NCI-H1930 (cell line): ENCODE results near the gene GOLGA3.
"Not testable (repeated sequence)": the region's sequence is repeated elsewhere in the genome, so short reads cannot be mapped to it uniquely, and the experiment has no call there.

ENCODE experiments used
- DNase-seq, 2 experiments: peaks; one replicate each; lab custom pipeline; 2025; lab: John Stamatoyannopoulos, UW

The GOLGA3 gene

DNA sequence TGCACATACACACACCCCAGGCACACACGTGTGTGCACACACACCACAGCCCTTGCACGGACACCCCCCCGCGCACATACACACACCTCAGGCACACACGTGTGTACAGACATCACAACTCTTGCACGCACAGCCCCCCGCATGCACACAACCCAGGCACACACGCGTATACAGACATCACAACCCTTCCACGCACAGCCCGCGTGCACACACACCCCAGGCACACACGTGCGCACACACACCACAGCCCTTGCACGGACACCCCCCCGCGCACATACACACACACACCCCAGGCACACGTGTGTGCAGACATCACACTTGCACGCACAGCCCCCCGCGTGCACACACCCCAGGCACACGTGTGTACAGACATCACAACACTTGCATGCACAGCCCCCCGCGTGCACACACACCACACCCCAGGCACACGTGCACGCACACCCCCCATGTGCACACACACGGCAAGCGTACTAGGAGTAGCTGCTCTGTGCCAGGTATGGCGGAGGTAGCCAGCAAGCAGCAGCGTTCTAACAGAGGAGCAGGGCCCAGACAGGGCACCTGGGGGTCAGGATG, 48.8 kb downstream of the GOLGA3 start:
- DNase-seq, result no peak

GRCh38 chr12:132777614-132778013, 51.1 kb downstream of the GOLGA3 start:
- DNase-seq, result no peak

- no peak for DNase-seq
Observed at GRCh38 chr12:132776816-132777568, 51.7 kb downstream of the GOLGA3 start.

DNA sequence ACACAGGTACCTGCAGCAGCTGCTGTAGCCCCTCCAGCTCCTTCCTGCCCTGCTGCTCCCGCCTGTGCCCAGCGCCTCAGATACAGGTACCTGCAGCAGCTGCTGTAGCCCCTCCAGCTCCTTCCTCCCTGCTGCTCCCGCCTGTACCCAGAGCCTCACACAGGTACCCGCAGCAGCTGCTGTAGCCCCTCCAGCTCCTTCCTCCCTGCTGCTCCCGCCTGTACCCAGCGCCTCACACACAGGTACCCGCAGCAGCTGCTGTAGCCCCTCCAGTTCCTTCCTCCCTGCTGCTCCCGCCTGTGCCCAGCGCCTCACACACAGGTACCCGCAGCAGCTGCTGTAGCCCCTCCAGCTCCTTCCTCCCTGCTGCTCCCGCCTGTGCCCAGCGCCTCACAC, 52.4 kb downstream of the GOLGA3 start:
- DNase-seq, result not testable (repeated sequence)

- DNase-seq, result no peak
Observed at GRCh38 chr12:132775502-132776229, 53.0 kb downstream of the GOLGA3 start.

DNA sequence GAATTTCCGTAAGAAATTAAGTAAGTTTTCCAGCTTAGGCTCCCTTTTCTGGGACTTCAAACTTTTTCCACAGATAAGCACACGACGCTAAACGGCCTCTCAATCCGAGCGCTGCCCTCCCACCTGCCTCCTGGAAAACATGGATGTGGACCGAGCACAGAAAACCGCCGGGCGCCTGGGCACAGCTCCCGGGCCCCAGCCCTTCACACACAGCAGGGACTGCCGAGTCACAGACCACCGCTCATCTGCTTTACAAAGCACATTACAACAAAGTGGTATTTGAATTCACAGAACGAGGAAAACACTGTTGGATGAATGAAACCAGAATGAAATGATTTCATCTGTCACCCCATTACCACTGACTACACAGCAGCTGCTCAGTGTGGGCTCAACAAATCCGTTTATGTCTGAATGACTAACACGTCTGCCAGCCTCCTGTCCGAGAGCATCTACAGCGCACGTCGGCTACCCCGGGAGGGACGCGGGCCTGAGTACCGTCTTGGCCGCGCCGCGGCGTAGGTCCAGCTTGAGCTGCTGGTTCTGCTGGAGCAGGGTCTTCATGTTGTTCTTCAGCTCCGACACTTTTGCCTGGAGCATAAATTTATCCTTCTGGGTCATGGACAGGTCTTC, 53.9 kb downstream of the GOLGA3 start:
- DNase-seq, result no peak

DNA sequence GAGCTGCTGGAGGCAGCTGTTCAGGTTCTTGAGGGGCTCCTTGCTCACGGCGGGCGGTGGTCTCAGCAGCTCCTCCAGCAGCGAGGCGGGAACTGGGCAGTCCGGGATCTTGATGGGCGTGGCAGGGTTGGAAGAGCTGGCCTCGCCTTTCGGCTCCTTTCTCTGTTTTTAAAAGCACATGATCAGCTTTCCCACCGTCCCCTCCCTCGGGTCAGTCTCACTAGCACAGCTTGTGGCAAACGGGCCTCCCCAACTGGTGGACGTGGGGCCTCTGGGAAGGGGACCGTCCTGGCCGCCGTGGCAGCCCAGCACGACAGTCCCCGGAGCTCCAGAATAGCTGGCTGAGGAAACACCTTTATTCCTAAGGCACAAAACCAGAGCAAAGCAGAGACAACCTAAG, 54.5 kb downstream of the GOLGA3 start:
- no peak for DNase-seq

DNA sequence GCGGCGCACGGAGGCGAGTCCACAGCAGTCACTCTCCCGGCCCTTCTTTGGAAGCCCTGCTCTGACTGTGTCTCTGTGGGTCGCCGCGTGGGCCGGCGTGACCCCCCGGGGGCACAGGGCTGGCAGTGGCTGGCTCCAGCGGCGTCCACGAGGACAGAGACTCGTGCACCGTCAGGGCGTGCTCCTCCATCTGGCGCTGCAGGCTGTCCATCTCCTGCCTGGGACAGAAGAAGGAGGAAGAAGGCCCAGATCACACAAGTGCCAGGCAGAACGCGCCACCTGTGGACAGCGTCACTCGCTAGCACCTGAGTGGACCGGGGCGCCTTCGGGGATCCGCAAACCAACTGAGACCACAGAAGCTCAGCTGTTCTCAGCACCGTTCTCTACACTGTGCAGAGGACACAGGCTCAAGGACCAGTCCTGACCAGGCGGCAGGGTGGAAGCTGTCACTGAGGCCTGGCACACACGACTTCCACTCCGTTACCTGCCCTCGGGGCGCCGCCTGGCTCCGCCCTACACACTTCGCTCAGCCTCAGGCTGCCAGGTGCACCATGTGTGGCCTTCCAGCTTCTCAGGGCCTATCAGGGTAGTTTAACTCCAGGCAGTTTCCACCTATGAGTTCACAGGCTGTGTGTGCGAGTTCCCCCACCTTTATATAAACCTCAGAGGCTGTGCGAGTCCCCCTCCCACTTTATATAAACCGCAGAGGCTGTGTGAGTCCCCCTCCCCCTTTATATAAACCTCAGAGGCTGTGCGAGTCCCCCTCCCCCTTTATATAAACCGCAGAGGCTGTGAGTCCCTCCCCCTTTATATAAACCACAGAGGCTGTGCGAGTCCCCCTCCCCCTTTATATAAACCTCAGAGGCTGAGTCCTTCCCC, 55.4 kb downstream of the GOLGA3 start:
- DNase-seq, result no peak

DNA sequence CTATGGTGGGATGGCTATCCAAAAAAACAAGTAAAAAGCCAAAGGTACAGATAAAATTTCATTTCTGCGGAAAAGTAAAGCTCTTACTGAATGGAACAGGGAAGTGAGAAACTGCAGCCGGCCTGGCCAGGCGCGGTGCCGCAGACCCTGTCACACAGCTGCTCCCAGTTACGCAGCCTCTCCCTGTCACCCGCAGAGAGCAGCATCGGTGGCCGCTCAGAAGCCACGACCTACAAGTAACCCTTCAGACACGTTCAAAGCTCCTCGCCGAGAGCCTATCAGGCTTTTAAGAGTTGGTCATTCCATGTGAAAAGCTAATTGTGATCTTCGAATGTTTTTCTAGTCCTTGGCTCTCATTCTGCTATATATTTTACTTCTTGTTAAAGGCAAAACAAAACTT, 56.1 kb downstream of the GOLGA3 start:
- no peak for DNase-seq

DNA sequence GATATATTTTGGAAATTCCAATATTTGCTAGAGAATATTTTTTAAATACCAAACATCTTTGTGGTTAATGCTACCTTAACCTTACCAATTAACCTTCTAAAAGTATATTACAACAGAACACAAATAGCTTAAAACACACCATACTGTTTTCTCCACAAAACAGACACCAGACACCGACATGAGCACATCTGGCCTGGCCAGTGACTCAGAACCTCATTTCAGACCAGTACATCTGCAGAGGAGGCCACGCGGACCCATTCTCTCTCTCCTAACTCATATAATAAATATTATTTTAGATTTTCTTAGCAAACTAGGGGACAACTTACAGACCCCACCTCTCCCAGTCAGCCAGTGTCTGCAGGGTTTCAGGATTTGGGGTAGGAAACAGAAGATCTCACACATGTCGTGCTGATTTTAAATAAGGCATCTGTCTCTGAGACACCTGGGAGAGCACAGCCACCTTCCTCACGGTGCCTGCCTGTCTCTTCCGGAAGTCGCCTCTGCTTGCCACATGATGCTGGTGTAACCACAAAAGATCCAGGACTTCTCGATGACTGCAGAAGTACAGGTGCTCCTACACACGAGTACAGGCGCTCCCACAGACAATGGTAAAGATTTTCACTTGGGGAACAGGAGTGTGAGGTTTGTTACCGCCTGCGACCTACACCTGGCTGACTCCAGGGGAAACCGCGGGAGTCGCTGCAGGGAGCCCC, 57.4 kb downstream of the GOLGA3 start:
- DNase-seq, result no peak

GRCh38 chr12:132766380-132767085, 62.1 kb downstream of the GOLGA3 start:
- no peak for DNase-seq

GRCh38 chr12:132765361-132765760, 63.3 kb downstream of the GOLGA3 start:
- DNase-seq, result no peak

GRCh38 chr12:132764231-132764630, 64.4 kb downstream of the GOLGA3 start:
- DNase-seq, result no peak

- DNase-seq, result peak; percentile 76 to 91
Observed at GRCh38 chr12:132761921-132762583, 66.6 kb downstream of the GOLGA3 start.

GRCh38 chr12:132761032-132761920, 67.4 kb downstream of the GOLGA3 start, which contains the start of gene ANKLE2:
Gene ANKLE2, minus strand, starts transcription at chr12:132761832. Its CDS starts 34 bp downstream, at chr12:132761798.
- DNase-seq, result no peak

DNA sequence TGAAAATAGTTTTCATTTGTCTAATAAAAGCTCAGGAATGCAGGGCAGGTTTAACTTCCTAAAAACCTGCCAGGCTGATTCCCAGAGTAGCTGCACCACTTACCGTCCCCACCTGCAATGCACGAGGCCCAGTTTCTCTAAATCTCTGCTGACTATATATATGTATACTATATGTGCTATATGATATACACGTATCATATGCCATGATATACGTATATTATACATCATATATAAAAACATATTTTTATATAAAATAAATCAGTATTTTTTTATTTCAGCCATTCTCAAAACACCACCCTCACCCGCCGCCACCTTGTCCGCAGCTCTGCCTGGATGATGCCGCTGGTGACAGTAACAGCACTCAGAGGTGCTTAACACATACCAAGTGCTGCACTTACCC, 69.3 kb downstream of the GOLGA3 start:
- DNase-seq, result no peak

GRCh38 chr12:132758825-132759224, 69.8 kb downstream of the GOLGA3 start:
- DNase-seq, result not testable (repeated sequence)

DNA sequence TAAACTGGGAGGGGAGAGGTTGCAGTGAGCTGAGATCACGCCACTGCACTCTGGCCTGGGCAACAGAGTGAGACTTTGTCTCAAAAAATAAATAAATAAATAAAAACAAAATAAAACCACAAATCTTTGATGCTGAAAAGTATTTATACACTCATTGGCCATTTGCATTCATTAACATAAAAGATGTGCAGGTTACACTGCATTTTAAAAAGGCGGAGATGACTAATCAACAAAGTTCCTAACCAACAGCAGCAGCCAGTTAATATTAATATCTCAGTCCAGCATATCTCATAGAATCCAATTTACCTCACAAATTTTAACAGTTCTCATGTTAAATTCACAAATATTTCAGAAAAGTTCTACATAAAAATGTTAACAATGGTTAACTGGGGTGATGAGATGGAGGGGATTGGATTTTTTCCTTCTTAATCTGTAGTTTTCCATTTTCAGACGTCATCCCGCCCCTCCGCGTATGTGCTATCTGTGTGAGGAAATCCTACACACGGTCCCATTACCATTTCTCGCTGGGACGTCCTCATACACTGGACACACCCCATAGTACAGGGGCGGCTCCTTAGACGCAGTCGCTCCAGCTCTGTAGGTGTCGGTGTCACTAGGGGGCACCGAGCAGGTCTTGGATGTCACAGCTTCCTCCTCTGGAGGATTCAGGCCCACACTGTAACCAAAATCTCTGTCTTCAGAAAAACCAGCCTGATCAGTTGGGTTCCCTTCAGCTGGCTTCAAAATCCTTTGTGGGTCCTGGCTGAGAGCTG, 74.3 kb downstream of the GOLGA3 start:
- DNase-seq, result no peak
